OCI-LY3 (cell line): Measurements from ENCODE around the gene KDM2A.
A peak's percentile ranks its signal among the peaks of the same experiment; 100 is the strongest.

ENCODE experiments used
- H2AFZ ChIP-seq: fragments of 200-600, 300-600 bp; shearing (Covaris generic); 2 replicates; pipeline ENCODE4 v1.6.0; 2014; ENCODE audit warnings: antibody characterized with exemption, low read depth, low read length
- H3K27ac ChIP-seq: fragments of 200-600, 300-600 bp; sonication (generic); 2 replicates; pipeline ENCODE4 v1.5.1; 2014; ENCODE audit warnings: mild to moderate bottlenecking, low read length, moderate library complexity, mixed read lengths
- H3K27me3 ChIP-seq: fragments of 200-600, 300-600 bp; sonication (generic); 2 replicates; pipeline ENCODE4 v1.6.1; 2014; ENCODE audit warnings: low read depth, low read length, mixed read lengths
- H3K36me3 ChIP-seq: fragments of 200-600, 300-600 bp; sonication (generic); replicated peaks from 2 replicates; pipeline ENCODE3; 2014; ENCODE audit warnings: low read depth, low read length, mixed read lengths
- H3K4me1 ChIP-seq: fragments of 300-600, 200-600 bp; sonication (generic); 2 replicates; pipeline ENCODE4 v1.6.1; 2014; ENCODE audit warnings: low read length, mixed read lengths
- H3K4me2 ChIP-seq: fragments of 200-600, 300-600 bp; sonication (generic); 2 replicates; pipeline ENCODE4 v1.6.1; 2014; ENCODE audit warnings: low read length, mixed read lengths
- H3K4me3 ChIP-seq: fragments of 300-600, 200-600 bp; sonication (generic); 2 replicates; pipeline ENCODE4 v1.5.1; 2014; ENCODE audit warnings: antibody characterized with exemption, mild to moderate bottlenecking, low read length, moderate library complexity
- H3K79me2 ChIP-seq: fragments of 300-600, 200-600 bp; shearing (Covaris generic); 2 replicates; pipeline ENCODE4 v1.6.1; 2014; ENCODE audit warnings: mild to moderate bottlenecking, low read length, mixed read lengths
- H3K9ac ChIP-seq: fragments of 300-600, 200-600 bp; shearing (Covaris generic); 2 replicates; pipeline ENCODE4 v1.6.0; 2014; ENCODE audit warnings: mild to moderate bottlenecking, low read length, moderate library complexity
- H3K9me3 ChIP-seq: fragments of 200-600, 300-600 bp; shearing (Covaris generic); 2 replicates; pipeline ENCODE4 v1.6.1; 2014; ENCODE audit warnings: low read length, mixed read lengths; ENCODE audit not compliant: insufficient read depth
- H4K20me1 ChIP-seq: fragments of 200-600, 300-600 bp; sonication (generic); 2 replicates; pipeline ENCODE4 v1.6.1; 2016; ENCODE audit warnings: low read length, mixed read lengths; ENCODE audit not compliant: insufficient read depth
- EZH2phosphoT487 ChIP-seq: fragments of 200-600 bp; shearing (Covaris generic); IDR thresholded peaks from 2 replicates; pipeline ENCODE4 v1.6.1; 2018; ENCODE audit warnings: antibody characterized with exemption, mixed run types, low read depth
- TF ChIP-seq, protein P1 (sequence below): fragments of 200-600, 300-600 bp; sonication (generic); IDR thresholded peaks from 2 replicates; pipeline ENCODE4 v1.5.1; 2014; ENCODE audit warnings: antibody characterized with exemption, low read length, low read depth

KDM2A gene

DNA sequence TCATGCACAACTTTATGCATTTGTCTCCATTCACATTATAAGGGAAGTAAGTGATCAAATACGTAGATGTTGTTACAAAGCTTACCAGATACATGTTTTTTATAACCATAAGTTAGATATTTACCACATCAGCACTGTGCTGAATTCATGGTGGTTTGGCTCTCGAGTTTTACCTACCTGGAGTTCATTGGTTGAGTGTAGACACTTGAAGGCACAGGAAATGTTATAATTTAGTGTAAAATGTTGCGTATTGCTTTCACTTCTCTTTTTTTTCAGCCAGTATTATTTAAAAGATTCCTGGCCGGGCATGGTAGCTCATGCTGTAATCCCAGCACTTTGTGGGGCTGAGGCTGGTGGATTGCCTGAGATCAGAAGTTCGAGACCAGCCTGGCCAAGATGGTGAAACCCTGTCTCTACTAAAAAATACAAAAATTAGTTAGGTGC, 94.1 kb downstream of the KDM2A start:
- H4K20me1 ChIP-seq, result peaks cover 23% of the 10 kb centered on the region

DNA sequence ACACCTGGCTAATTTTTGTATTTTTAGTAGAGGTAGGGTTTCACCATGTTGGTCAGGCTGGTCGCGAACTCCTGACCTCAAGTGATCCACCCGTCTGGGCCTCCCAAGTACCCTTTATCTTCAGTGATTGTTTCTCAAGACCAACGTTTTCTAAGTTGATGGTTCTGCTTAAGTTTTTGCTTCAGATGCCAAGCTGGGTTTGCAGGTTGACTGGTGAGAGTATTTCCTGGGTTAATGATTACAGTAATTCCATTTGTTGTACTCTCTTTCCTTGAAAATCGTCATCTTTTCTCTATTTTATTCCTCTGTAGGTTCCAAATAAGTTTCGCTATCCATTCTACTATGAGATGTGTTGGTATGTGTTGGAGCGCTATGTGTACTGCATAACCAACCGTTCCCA, 108.7 kb downstream of the KDM2A start:
- peaks cover 68% of the 10 kb centered on the region for H3K36me3 ChIP-seq
- no peak for TF ChIP-seq EZH2phosphoT487
- TF ChIP-seq, protein P1, sequence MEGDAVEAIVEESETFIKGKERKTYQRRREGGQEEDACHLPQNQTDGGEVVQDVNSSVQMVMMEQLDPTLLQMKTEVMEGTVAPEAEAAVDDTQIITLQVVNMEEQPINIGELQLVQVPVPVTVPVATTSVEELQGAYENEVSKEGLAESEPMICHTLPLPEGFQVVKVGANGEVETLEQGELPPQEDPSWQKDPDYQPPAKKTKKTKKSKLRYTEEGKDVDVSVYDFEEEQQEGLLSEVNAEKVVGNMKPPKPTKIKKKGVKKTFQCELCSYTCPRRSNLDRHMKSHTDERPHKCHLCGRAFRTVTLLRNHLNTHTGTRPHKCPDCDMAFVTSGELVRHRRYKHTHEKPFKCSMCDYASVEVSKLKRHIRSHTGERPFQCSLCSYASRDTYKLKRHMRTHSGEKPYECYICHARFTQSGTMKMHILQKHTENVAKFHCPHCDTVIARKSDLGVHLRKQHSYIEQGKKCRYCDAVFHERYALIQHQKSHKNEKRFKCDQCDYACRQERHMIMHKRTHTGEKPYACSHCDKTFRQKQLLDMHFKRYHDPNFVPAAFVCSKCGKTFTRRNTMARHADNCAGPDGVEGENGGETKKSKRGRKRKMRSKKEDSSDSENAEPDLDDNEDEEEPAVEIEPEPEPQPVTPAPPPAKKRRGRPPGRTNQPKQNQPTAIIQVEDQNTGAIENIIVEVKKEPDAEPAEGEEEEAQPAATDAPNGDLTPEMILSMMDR, result no peak
- peaks cover 11% of the 10 kb centered on the region; the same call in 1 of the 2 replicates for H4K20me1 ChIP-seq
- H3K4me2 ChIP-seq, result no peak overlapping the region
- no peak overlapping the region for H3K4me3 ChIP-seq
- peaks cover 14% of the 10 kb centered on the region for H3K79me2 ChIP-seq
- H3K27me3 ChIP-seq, result no peaks in the 10 kb centered on the region
- H3K9me3 ChIP-seq, result no peaks in the 10 kb centered on the region
- H3K27ac ChIP-seq, result no peak overlapping the region
- no peaks in the 10 kb centered on the region for H3K4me1 ChIP-seq
- H2AFZ ChIP-seq, result no peak overlapping the region
- H3K9ac ChIP-seq, result no peak overlapping the region

More for the DNA sequence above, 94.1 kb downstream of the KDM2A start:
- H3K27me3 ChIP-seq, result no peaks in the 10 kb centered on the region
- peak overlapping the region; percentile 77 for H3K27ac ChIP-seq
- H3K4me2 ChIP-seq, result peak overlapping the region; percentile 54
- no peak overlapping the region for H2AFZ ChIP-seq
- peak overlapping the region; percentile 19; the same call in 1 of the 2 replicates for H3K4me3 ChIP-seq
- peaks cover 43% of the 10 kb centered on the region for H3K79me2 ChIP-seq
- peak overlapping the region; percentile 26; the same call in 1 of the 2 replicates for H3K9ac ChIP-seq
- peaks cover 23% of the 10 kb centered on the region for H3K4me1 ChIP-seq
- no peaks in the 10 kb centered on the region for H3K9me3 ChIP-seq
- TF ChIP-seq EZH2phosphoT487, result no peak
- TF ChIP-seq, protein P1, result no peak
- peaks cover 50% of the 10 kb centered on the region for H3K36me3 ChIP-seq

DNA sequence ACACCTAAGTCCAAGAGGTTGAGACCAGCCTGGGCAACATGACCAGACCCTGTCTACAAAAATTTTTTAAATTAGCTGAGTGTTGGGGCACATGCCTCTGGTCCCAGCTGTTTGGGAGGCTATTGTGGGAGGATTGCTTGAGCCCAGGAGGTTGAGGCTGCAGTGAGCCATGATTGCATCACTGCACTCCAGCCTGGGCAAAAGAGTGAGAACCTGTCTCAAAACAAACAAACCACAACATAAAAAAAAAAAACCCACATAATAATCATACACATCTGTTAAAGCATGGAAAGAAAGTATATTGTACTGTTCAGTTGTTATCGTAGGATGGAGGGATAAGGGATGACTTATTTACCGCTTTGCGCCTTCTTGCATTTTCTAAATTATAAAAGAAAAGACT, 111.3 kb downstream of the KDM2A start:
- no peak for TF ChIP-seq EZH2phosphoT487
- TF ChIP-seq, protein P1, result no peak
- Histone ChIP-seq H3K4me3 (no peak overlapping the region), H3K79me2 (peaks cover 33% of the 10 kb centered on the region)

DNA sequence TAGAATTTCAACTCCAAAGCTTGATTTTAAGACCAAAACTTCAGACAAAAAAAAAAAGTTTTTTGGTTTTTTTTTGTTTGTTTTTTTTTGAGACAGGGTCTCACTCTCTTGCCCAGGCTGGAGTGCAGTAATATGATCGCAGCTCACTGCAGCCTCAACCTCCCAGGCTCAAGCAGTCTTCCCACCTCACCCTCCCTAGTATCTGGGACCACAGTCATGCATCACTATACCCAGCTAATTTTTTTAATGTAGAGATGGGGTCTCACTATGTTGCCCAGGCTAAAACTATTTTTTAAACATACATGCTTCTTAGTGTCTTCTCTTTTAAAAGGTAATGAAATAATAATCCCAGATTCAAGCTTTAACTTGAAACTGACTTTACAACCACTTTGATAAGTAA, 111.8 kb downstream of the KDM2A start:
- Histone ChIP-seq H4K20me1 (peaks cover 27% of the 10 kb centered on the region), H3K27me3 (no peaks in the 10 kb centered on the region), H3K79me2 (peaks cover 37% of the 10 kb centered on the region), H3K4me1 (0 out of 2 replicates have a peak, but pooled peaks cover 4% of the 10 kb centered on the region), H3K9me3 (no peaks in the 10 kb centered on the region), H3K27ac (no peak overlapping the region), H3K9ac (no peak overlapping the region), H2AFZ (no peak overlapping the region), H3K36me3 (peaks cover 70% of the 10 kb centered on the region), H3K4me2 (no peak overlapping the region), H3K4me3 (no peak overlapping the region)
- no peak for TF ChIP-seq EZH2phosphoT487
- TF ChIP-seq, protein P1, result no peak

More for the DNA sequence above, 111.3 kb downstream of the KDM2A start:
- Histone ChIP-seq H3K9me3 (no peaks in the 10 kb centered on the region), H3K9ac (no peak overlapping the region), H3K4me2 (no peak overlapping the region), H3K27me3 (no peaks in the 10 kb centered on the region), H3K36me3 (peaks cover 69% of the 10 kb centered on the region), H4K20me1 (peaks cover 23% of the 10 kb centered on the region), H2AFZ (no peak overlapping the region), H3K27ac (no peak overlapping the region), H3K4me1 (0 out of 2 replicates have a peak, but pooled peaks cover 4% of the 10 kb centered on the region)
